ENCODE measurements around the gene ALX4. TPM values are rescaled to one million over a fixed set of nuclear protein-coding genes. Genes with fewer than 3 reads are reported as not detected.

The ALX4 gene
- total and polyA plus RNA-seq, 9 of the 15 experiments (the other 6 are each of a cell fraction or from before 2014, with no cell fraction given): 0.07 to 1.2 (median 0.33) TPM

GRCh38 chr11:44338026-44338425 is 28.1 kb upstream of the ALX4 start:
- peaks cover 28 to 43% of the 10 kb centered on the region in 2 experiments for H3K4me1 ChIP-seq (replicated peaks in 1 of 2; ENCODE audit: control insufficient read depth in 2 of 2, insufficient read depth in 2 of 2, low read length in 2 of 2)
- POLR2A ChIA-PET: interaction anchor here (0.9 to 1.0 kb wide), 2 partner anchors 9 to 12 kb away, joined by 3 to 4 read pairs; no protein-coding TSS in a partner anchor
- in situ Hi-C loops (cut with MboI) (no loop called here), intact Hi-C loops (cut with micrococcal nuclease) (no loop called here)
- BruUV-seq (replicated peaks): no TSS peak
- DNase-seq (ENCODE audit: extremely low read depth in 1 of 4, low spot score in 3 of 4) (peak in 1 of 4 experiments; percentile 29), FAIRE-seq (no peak), ATAC-seq (no peak)
- H3K36me3 ChIP-seq (ENCODE audit: control insufficient read depth, insufficient read depth, low read length): no peaks in the 10 kb centered on the region
- no peaks in the 10 kb centered on the region for H3K9me3 ChIP-seq (replicated peaks; ENCODE audit: control insufficient read depth, insufficient read depth, low read depth, low read length)
- CTCF ChIA-PET (ENCODE audit: low intra/inter-chr PET ratio): interaction anchor here (0.5 kb wide), 1 partner anchor 360 kb away, joined by 3 read pairs; no protein-coding TSS in a partner anchor
- H2AFZ ChIP-seq (ENCODE audit: low read depth, low read length): peak overlapping the region; percentile 81
- peak overlapping the region; percentile 33; the same call in 2 of the 3 replicates for H3K27ac ChIP-seq (ENCODE audit: extremely low read depth, low read depth, low read length)
- H3K4me2 ChIP-seq (ENCODE audit: insufficient read depth, low read length): 0 out of 2 replicates have a peak overlapping the region, but pooled peaks have one; percentile 40
- WGBS (ENCODE audit: insufficient coverage, low coverage, missing lambda C conversion rate): 47% methylated on average over 11 of the region's 11 CpGs
- H3K9ac ChIP-seq (ENCODE audit: insufficient read depth in 1 of 2, low read depth in 2 of 2, low read length in 2 of 2): peak overlapping the region; percentile 4 to 81; a peak in 3 of 4 replicates
- no peaks in the 10 kb centered on the region for H3K79me2 ChIP-seq (ENCODE audit: control insufficient read depth, insufficient read depth, low read length)
- H4K20me1 ChIP-seq (replicated peaks; ENCODE audit: control insufficient read depth, insufficient read depth, low read length): no peaks in the 10 kb centered on the region
- H3K9me1 ChIP-seq (ENCODE audit: control insufficient read depth, insufficient read depth, low read length): no peaks in the 10 kb centered on the region
- H3K4me3 ChIP-seq: no peak overlapping the region
- H3K27me3 ChIP-seq (ENCODE audit: control insufficient read depth in 2 of 2, insufficient read depth in 2 of 2, low read length in 2 of 2): no peaks in the 10 kb centered on the region
- TF ChIP-seq ZBTB17 (CRISPR knock-in tag; IDR thresholded peaks at IDR 0.05) (peak; percentile 32; the same call in 1 of the 2 replicates), ERF (CRISPR knock-in tag; IDR thresholded peaks at IDR 0.05) (peak; percentile 30; the same call in 1 of the 2 replicates), POLR2AphosphoS5 (IDR thresholded peaks at IDR 0.05; ENCODE audit: control insufficient read depth, insufficient read depth, low read depth, low read length) (no peak)
- TF ChIP-seq, protein P1, sequence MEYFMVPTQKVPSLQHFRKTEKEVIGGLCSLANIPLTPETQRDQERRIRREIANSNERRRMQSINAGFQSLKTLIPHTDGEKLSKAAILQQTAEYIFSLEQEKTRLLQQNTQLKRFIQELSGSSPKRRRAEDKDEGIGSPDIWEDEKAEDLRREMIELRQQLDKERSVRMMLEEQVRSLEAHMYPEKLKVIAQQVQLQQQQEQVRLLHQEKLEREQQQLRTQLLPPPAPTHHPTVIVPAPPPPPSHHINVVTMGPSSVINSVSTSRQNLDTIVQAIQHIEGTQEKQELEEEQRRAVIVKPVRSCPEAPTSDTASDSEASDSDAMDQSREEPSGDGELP (CRISPR knock-in tag; IDR thresholded peaks at IDR 0.05; ENCODE audit: borderline replicate concordance): peak; percentile 36
